ENCODE results near the gene TCF19.

TCF19 gene

GRCh38 chr6:31158140-31158862 is at the start of gene TCF19:
TCF19 (plus strand) TSS chr6:31158589; CDS start chr6:31159470, 881 bp downstream.
- DNase-seq = peak; percentile 99

- DNase-seq = no peak
Measured at GRCh38 chr6:31110825-31111582, 47.4 kb upstream of the TCF19 start.

GRCh38 chr6:31111712-31112111 is 46.7 kb upstream of the TCF19 start:
- no peak for DNase-seq

- DNase-seq = no peak
Measured at GRCh38 chr6:31112478-31112877, 45.9 kb upstream of the TCF19 start, which contains the start of gene C6orf15. C6orf15 (minus strand) TSS chr6:31112575; CDS start chr6:31112555, 20 bp downstream.

GRCh38 chr6:31113861-31114540 is 44.4 kb upstream of the TCF19 start:
- DNase-seq = no peak

GRCh38 chr6:31114541-31114878 is 43.9 kb upstream of the TCF19 start, which contains the start of gene PSORS1C1:
PSORS1C1 (plus strand) TSS chr6:31114800; CDS start chr6:31129633, 14,833 bp downstream.
- DNase-seq = no peak

- no peak for DNase-seq
Measured at GRCh38 chr6:31114970-31115849, 43.2 kb upstream of the TCF19 start.

GRCh38 chr6:31115941-31116560 is 42.3 kb upstream of the TCF19 start:
- DNase-seq = no peak

GRCh38 chr6:31116661-31117385 is 41.6 kb upstream of the TCF19 start:
- no peak for DNase-seq

GRCh38 chr6:31118178-31118577 is 40.2 kb upstream of the TCF19 start:
- DNase-seq = no peak

- no peak for DNase-seq
Measured at GRCh38 chr6:31120151-31120915, 38.1 kb upstream of the TCF19 start, which contains the start of gene CDSN. CDSN (minus strand) TSS chr6:31120446; CDS start chr6:31120419, 27 bp downstream.

GRCh38 chr6:31121131-31121790 is 37.1 kb upstream of the TCF19 start:
- DNase-seq = no peak

GRCh38 chr6:31122791-31123706 is 35.3 kb upstream of the TCF19 start:
- no peak for DNase-seq

GRCh38 chr6:31125162-31125561 is 33.2 kb upstream of the TCF19 start:
- DNase-seq = no peak

- no peak for DNase-seq
Measured at GRCh38 chr6:31125586-31126363, 32.6 kb upstream of the TCF19 start.

- DNase-seq = no peak
Measured at GRCh38 chr6:31126396-31127175, 31.8 kb upstream of the TCF19 start.

- DNase-seq = peak; percentile 63
Measured at GRCh38 chr6:31128093-31128676, 30.2 kb upstream of the TCF19 start.

Measured in stimulated activated CD4-positive, alpha-beta T cell treated with anti-CD3 and anti-CD28 coated beads, Interleukin-1b, Interleukin-23, amount 100 ng/mL, for 48 hours (primary cell).